ENCODE measurements around the gene CTRL.

DNA sequence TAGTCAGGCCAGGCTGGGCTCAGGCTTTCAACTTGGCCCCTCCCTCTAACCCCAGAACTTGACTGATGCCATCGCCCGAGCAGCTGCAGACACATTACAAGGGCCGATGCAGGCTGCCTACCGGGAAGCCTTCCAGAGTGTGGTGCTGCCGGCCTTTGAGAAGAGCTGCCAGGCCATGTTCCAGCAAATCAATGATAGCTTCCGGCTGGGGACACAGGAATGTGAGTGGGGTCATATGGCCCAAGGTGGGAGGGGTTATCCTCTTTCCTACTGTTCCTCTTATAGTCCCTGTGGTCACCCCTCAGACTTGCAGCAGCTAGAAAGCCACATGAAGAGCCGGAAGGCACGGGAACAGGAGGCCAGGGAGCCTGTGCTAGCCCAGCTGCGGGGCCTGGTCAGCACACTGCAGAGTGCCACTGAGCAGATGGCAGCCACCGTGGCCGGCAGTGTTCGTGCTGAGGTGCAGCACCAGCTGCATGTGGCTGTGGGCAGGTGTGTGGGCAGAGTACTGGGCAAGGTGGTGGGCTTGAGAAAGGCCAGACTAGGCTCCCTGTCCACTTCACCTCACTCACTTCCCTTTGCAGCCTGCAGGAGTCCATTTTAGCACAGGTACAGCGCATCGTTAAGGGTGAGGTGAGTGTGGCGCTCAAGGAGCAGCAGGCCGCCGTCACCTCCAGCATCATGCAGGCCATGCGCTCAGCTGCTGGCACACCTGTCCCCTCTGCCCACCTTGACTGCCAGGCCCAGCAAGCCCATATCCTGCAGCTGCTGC is 49.1 kb downstream of the CTRL start:
- TF ChIP-seq CTCF (IDR thresholded peaks at IDR 0.05) (no peak), POLR2AphosphoS5 (IDR thresholded peaks at IDR 0.05) (no peak)

All from prostate gland (tissue), 2 donors.